GM04504 (cell line): ENCODE measurements around the gene NCOA1.

ENCODE experiments used
- DNase-seq: peaks from one replicate; pipeline ENCODE4 v3.0.0-alpha.2; 2012; ENCODE audit warnings: low read depth

The NCOA1 gene

GRCh38 chr2:24744356-24744755 is 253.3 kb downstream of the NCOA1 start:
- no peak for DNase-seq

- no peak for DNase-seq
Measured at GRCh38 chr2:24745825-24746224, 254.8 kb downstream of the NCOA1 start.

- DNase-seq: no peak
Measured at GRCh38 chr2:24747299-24747698, 256.2 kb downstream of the NCOA1 start.

DNA sequence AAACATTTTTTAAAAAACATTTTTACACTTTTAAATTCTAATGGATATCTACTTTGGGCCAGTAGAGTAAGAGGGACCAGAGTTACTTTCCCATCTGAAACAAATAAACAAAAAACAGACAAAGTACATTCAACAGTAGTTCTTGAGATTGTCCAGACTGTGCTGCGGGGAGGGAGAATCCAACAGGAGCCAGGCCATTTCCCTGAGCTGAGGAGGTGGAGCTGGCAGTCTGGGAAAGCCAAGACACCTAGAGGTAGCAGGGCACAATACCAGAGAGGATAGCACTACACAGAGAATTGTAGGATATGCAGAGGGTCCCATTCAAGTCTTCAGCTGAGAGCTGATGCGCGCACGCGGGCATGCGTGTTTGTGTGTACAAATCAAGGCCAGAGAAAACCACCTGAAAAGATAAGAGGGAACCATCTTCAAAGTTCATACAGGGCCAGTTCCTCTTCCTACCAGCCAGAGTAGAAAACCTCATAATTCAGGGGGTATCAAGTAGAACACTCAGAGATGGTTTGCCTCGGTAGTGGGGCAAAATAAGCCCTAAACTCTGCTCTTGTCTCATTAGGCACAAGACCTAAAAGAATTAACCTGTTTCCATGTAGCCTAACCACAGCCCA is 258.1 kb downstream of the NCOA1 start:
- DNase-seq: no peak

DNA sequence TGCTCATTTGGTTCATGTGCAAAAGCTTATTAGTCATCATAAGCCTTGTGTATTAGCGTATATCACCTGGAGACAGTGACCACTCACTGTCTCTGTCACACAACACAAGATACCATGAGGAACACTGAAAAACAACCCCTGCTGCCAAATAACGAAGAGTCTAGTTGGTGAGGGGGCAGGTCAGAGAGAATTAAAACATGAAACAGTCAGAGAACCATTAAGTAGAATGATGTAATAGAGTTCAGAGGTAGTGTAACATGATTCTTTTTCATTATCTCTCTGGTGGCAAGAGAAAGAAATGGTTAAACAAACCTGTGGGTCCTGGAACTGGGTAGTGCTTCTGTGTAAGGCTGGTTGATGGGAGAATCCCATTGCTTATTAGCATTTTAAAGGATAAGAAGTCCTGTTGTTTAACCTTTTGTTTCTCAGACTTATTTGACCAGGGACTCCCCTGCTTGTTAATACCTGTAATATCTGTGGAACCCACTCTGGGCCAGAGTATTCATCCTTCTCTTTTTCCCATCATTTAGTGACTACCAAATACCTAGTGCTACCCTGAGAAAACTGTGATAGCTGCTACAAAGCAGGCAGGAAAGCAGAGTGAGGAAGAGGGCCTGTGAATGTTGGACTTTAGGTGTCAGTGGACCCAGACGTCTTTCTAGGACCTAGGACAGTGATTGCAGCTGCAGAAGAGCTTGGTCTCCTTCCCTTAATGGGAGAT is 264.1 kb downstream of the NCOA1 start:
- no peak for DNase-seq

DNA sequence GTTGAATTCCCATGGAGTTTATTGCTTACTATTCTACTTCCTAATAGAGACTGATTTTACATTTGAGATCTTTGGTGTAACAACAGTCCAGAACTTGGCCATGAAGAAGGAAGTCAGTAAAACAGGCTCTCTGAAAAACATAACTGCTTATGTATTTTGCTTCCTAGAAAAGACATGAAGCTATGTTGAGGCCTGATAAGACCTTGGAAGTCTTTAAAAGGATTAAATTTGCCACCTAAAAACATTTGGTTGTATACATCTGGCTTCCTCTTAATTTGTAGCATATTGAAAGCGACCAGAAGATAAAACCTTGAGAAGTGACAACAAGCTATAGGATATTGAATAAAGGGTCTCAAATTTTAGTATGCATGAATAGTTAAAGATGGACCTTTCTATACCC is 265.7 kb downstream of the NCOA1 start:
- no peak for DNase-seq

DNA sequence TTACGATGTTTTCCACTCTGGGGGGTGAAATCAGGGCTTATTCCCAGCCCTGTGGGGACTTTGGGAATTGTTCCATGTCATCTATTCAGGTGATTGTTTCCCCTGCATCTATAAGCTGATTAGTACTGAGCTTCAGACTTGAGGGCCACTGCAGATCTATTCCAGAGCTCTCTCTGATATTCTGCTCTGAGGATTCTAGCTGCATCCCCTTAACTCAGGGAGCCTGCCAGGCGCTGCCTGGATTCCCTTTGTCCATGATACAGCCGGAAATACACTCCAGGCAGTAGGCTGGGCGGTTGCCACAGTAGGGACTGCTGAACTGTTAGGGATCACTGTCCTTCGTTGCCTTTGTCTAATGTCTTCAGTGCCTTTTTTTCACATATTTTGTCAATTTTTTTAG is 270.8 kb downstream of the NCOA1 start:
- DNase-seq: no peak

GRCh38 chr2:24762518-24762917 is 271.5 kb downstream of the NCOA1 start:
- DNase-seq: no peak

GRCh38 chr2:24763843-24764242 is 272.8 kb downstream of the NCOA1 start:
- DNase-seq: no peak

GRCh38 chr2:24766609-24767008 is 275.6 kb downstream of the NCOA1 start:
- DNase-seq: no peak

DNA sequence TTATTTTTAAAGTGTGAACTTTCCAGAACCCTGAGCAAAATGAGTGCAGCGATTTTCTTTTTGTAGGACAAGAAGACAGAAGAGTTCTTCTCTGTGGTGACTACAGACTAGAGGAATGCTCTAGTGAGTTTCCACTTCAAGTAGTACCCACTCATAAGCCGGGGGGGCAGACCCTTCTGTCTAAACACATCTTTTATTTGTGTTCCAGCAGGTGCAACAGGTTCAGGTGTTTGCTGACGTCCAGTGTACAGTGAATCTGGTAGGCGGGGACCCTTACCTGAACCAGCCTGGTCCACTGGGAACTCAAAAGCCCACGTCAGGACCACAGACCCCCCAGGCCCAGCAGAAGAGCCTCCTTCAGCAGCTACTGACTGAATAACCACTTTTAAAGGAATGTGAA is 277.0 kb downstream of the NCOA1 start:
- DNase-seq: no peak

GRCh38 chr2:24768601-24769000 is 277.5 kb downstream of the NCOA1 start:
- no peak for DNase-seq

GRCh38 chr2:24771061-24771460 is 280.0 kb downstream of the NCOA1 start:
- no peak for DNase-seq

- no peak for DNase-seq
Measured at GRCh38 chr2:24771764-24772586, 280.9 kb downstream of the NCOA1 start.

DNA sequence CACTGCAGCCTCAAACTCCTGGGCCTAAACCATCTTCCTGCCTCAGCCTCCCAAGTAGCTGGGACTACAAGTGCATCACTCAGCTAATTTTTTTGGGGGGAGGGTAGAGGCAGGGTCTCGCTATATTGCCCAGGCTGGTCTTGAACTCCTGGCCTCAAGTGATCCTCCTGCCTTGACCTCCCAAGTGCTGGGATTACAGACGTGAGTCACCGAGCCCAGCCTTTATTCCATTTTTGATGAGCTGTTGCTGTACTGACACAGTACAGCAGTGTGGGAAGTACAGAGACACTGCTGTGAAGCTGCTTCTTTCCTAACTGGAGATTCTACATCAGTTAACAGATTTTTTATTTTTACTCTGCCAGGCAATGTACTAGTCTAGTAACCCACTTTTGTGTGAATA is 283.3 kb downstream of the NCOA1 start:
- DNase-seq: no peak

GRCh38 chr2:24779116-24779515 is 288.1 kb downstream of the NCOA1 start:
- DNase-seq: no peak

DNA sequence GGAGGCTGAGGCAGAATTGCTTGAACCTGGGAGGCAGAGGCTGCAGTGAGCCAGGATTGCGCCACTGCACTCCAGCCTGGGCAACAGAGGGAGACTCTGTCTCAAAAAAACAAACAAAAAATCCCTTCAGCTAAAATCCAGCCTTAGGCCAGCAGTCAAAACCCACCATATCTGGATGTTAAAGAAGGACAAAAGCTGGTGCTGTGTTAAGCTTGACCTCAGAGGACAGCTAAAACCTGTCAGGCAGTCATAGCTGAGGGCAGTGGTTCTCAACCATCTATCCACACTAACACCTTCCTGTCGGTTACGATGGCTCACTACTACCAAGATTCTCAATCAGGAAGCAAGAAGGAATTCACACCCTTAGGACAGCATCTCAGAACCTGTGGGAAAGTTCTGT is 292.6 kb downstream of the NCOA1 start:
- DNase-seq: no peak

- no peak for DNase-seq
Measured at GRCh38 chr2:24785671-24786321, 294.7 kb downstream of the NCOA1 start.

- DNase-seq: no peak
Measured at GRCh38 chr2:24787532-24787931, 296.5 kb downstream of the NCOA1 start.

DNA sequence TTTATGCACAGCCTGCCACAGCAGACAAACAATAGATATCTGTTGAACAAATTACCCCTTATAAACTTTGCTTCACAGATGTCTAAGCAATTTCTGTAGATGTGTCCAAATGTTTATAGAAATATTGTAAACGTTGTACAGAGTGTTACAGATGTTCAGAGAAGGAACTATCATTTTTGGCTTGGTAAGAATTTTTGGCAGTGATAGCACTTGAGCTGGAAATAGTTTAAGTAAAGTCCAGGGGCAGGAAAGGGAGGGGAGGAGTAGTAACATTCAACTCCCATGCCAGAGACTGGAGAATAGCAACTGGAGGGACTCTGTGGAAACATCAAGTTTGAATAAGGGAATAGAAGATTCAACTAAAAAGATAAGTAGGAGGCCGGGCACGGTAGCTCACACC is 297.8 kb downstream of the NCOA1 start:
- no peak for DNase-seq

- DNase-seq: no peak
Measured at GRCh38 chr2:24791452-24791851, 300.4 kb downstream of the NCOA1 start.

GRCh38 chr2:24792542-24792873 is 301.5 kb downstream of the NCOA1 start:
- DNase-seq: no peak
